GM19025 (cell line): Measurements from ENCODE around the gene FCHO1.
"Not testable (repeated sequence)": the region's sequence is repeated elsewhere in the genome, so short reads cannot be mapped to it uniquely, and the experiment has no call there.

Source experiments
- ATAC-seq: cut with Tn5 transposase; IDR thresholded peaks from one replicate; pipeline ENCODE4 v1.9.1; 2021; ENCODE audit warnings: mild to moderate bottlenecking, low read depth, moderate library complexity; ENCODE audit not compliant: unreplicated experiment

The FCHO1 gene

DNA sequence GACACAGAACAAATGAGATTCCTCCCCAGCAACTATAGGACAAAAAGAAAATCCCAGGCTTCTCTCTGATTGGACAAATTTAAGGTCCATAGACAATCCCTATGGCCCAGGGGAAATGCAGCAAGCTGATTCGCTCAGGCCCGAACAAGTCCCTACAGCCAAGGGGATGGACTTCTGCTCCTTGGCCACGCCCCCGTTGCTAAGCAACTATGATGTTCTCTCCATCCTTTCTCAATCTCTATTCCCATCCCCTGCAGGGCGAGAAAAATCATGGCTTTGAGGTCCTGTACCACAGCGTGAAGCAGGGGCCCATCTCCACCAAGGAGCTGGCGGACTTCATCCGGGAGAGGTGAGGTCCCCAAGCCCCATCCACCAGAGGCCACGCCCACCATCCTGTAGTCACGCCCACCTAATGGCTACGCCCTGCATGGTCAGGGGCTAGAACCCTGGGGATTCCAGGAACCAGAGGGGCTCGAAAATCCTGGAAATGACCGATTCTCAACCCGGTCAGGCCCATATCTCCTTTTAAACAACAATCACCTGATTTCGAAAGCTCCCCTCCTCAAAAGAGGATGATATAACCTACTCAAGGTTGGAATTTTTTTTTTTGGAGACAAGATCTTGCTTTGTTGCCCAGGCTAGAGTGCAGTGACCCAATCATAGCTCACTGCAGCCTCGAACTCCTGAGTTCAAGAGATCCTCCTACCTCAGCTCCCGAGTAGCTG, 11.4 kb downstream of the FCHO1 start:
- ATAC-seq, result no peak

DNA sequence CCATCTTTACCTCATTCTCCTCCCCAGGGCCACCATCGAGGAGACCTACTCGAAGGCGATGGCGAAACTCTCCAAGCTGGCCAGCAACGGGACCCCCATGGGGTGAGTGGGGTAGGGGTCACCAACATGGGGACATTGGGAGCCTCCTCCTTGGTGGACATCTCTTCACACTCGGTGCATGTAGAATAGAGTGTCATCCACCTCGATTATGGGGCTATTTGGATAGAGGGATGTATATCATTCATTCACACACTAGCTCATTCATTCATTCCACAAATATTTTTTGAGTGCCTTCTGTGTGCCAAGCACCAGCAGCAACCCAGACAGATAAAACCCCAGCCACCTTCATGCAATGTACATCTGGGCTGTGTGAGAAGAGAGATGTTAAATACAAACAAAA, 13.1 kb downstream of the FCHO1 start:
- ATAC-seq, result no peak

DNA sequence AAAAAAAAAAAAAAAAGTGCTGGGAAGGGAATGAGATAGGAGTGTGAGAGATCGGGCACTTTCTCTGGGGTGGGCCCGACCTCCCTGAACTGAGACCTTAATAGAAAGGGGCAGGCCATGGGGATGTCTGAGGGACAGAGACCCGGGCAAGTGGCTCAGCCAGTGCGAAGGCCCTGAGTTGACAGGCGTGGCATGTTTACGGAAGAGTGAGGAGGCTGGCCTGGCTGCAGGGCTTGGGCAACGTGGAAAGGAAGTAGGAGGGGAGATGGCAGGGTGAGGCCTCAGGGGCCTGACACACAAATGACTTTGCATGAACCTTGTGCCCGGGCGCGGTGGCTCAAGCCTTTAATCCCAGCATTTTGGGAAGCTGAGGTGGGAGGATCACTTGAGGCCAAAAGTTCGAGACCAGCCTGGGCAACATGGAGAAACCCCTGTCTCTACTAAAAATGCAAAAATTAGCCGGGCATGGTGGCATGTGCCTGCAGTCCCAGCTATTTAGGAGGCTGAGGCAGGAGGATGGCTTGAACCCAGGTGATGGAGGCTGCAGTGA, 13.9 kb downstream of the FCHO1 start:
- ATAC-seq, result no peak

DNA sequence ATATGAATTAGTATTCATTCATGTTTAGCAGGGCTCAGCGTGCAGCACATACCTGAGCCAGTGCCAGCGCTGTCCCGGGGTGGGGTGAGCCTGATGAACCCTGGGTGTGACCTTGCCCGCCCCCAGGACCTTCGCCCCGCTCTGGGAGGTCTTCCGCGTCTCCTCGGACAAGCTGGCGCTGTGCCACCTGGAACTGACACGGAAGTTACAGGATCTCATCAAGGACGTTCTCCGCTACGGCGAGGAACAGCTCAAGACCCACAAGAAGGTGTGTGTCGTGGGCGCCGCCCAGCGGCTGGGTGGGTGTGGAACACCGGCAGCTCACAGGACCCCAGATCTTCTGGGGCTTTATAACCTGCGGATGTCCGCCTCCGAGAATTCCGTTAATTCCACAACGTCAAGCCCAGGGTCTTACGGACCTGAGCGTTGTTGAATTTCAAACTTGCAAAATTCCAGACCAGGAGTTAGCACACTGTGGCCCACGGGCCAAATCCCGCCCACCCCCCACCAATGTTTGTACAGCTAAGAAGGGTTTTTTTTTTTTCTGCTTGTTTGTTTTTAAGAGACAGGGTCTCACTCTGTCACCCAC, 15.4 kb downstream of the FCHO1 start:
- no peak for ATAC-seq

DNA sequence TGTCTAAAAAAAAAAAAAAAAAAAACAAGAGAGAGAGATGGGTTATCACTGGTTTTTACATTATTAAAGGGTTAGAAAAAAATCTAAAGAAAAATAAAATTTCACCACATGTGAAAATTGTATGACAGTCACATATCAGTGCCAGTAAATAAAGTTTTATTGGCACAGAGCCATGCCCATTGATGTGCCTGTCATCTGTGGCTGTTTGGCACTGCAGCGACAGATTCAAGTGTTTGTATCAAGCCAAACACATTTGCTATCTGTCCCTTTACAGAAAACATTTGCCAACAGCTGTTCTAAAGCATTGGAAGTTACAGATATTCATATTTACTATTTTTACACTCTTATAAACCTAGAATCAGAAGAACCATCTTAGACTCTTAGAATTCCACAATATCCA, 16.3 kb downstream of the FCHO1 start:
- ATAC-seq, result no peak

DNA sequence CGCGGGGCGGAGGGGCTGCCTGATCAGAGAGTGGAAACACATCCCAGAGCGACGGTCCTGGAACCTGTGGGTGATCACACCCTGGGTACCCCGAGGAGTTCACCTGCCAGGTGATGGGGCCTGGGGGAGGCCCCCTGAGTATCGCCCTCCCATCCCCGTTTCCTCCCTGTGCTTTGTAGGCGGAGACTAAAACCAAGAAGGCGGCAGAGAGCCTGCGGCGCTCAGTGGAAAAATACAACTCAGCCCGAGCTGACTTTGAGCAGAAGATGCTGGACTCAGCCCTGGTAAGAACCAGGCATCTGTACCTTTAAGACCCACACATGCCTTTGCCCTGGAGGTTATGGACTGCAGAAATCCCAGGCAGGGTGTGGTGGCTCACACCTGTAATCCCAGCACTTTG, 19.3 kb downstream of the FCHO1 start:
- no peak for ATAC-seq

DNA sequence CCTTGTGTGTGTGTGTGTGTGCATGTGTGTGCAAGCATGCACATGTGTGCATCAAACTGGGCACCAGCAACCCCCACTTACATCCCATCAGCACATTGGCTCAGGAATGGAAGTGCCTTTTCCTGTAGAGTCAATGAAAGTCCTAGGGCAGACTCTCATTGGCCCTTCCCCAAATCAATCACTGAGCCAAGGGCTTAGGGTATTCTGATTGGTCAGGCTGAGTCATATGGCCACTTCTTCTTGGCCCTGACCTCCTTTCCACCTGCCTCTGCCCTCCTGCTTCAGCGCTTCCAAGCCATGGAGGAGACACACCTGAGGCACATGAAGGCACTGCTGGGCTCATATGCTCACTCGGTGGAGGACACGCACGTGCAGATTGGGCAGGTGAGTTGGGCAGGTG, 20.9 kb downstream of the FCHO1 start:
- no peak for ATAC-seq

DNA sequence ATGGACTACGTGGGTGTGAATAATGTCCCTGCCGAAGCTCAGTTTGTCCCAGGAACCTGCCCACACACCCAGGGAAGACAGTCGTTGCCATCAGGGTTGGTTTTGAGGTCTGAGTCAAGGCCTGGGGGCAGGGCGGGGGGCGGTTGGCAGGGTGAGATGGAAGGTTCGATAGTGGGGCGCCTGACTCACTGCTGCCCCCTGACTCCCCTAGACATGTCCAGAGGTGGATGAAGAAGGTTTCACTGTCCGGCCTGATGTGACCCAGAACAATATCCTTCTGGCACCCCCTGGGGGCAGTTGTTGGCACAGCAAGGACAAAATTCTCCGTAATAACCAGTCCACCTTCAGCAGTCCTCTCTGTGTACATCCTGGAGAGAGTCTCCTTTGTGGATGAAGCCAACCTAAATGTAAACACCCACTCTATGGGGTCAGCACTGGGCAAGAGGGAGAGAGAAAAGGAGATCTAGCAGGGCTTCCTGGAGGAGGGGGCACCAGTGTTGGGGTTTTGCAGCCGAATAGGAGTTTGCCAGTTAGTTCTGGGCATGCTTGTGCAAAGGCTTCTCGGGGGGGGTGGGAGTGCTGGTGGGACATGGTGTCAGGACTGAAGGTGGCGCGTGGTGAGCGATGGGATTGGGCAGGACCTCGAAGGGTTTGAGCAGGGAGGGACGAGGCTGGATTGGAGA, 24.1 kb downstream of the FCHO1 start:
- no peak for ATAC-seq

DNA sequence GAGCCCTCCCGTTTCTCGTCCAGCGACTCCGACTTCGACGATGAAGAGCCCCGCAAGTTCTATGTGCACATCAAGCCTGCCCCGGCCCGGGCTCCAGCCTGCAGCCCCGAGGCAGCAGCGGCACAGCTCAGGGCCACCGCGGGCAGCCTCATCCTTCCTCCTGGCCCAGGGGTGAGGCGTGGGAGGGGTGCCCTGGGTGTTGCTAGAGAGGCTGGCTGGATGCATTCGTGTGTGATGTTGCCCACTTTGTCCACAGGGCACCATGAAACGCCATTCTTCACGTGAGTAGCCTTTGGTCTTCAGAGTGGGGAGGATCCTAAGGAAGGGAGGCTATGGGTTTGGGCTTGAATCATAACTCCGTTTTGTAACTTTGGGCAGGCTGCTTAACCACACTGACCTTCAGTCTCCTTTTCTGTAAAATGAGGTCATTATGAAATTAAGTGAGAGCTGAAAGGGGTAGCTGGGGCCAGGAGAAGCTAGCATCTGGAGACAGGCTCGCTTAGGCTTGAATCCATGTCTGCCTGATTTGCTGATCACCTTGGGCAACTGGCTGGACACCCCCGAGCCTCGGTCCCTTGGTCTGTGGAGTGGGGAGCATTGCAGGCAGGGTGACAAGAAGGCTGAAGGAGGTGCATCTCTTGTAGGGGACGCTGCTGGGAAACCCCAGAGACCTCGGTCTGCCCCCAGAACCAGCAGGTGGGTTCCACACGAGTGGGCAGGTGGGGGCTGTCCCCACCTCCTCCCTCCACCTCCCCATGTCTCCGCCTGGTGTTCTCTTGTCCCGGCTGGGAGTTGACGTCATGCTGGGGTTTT, 24.9 kb downstream of the FCHO1 start:
- peak; percentile 76 for ATAC-seq

DNA sequence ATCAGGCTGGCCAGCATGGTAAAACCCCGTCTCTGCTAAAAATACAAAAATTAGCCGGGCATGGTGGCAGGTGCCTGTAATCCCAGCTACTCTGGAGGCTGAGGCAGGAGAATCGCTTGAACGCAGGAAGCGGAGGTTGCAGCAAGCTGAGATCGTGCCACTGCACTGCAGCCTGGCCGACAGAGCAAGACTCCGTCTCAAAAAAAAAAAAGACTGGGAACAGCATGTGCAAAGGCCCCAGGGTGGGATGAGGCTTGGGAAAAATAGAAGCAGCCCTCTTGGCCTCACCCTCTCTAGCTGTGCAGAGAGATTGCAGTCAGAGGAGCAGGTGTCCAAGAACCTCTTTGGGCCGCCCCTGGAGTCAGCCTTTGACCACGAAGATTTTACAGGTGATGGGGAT, 26.6 kb downstream of the FCHO1 start:
- not testable (repeated sequence) for ATAC-seq

DNA sequence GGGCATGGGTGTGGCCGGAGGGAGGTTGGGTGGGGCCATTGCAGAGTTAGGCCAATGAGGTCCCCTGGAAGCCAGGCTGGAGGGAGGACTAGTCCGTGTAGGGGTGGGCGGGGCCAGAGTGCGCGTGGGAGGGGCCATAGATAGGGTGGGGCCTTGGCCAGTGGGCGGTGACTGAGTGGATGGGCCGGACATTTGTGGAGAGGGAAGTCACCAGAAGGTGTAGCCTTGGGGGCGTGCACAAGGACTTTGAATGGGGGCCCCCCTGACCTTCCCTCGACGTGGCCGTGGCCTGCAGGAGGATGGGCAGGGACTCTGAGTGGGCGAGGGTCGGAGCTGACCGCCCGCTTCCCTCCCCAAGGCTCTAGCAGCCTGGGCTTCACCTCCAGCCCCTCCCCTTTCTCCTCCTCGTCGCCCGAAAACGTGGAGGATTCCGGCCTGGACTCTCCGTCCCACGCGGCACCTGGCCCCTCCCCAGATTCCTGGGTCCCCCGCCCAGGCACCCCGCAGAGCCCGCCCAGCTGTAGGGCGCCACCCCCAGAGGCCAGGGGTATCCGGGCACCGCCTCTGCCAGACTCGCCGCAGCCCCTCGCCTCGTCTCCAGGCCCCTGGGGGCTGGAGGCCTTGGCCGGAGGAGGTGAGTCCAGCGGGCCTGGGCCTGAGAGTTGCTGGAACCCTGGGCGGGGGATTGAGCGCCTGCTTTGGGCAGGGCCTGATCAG, 27.1 kb downstream of the FCHO1 start:
- ATAC-seq, result no peak

DNA sequence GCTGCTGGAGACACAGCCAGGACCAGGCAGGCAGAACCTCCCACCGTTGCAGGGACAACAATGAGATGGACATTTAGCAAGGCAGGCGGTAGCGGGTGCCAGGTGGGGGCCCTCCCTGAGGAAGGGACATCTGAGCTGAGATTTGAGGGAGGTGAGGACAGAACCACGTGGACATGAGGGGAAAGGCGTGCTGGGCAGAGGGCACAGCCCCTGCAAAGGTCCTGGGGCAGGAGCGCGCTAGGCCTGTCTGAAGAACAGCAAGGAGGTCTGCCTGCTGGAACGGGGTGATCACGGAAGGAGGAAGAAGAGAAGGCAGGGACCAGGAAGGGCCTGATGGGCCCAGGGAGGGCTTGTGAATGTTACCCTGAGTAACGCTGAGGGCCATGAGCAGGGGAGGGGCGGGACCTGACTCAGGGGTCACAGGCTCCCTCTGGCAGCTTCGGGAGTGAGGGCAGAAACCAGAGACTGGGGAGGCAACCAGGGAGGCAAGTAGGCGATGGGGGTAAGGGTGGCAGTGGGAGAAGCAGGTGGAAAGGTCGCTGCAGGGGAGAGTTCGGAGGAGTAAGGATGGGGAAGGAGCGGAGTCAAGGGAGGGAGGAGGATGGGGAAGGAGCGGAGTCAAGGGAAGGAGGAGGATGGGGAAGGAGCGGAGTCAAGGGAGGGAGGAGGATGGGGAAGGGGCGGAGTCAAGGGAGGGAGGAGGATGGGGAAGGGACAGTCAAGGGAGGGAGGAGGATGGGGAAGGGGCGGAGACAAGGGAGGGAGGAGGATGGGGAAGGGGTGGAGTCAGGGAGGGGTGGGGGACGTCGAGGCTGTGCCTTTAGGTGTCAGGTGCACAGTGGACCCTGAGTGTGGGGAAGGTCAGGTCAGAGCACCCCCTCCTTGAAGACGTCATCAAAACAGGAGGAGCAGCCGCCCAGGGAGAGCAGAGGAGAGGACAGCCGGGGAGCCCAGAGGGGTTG, 28.0 kb downstream of the FCHO1 start:
- no peak for ATAC-seq

DNA sequence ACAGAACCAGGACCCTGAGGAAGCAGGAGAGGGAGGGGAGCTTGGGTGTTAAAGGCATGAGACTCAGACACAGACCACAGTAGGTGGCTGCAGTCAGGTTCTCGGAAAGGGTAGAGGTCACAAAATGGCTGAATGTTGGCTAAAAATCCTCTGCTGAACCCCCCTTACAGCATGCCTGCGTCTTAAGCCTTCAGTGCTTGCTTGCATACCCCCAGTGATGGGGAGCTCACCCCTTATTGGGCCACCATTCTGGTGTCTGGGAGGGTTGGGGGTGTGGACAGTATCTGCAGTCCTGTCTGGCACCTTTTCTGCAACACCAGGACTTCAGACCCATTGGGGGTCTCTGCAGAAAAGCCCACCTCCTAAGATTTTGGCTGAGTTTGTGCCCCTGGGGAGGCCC, 29.5 kb downstream of the FCHO1 start:
- ATAC-seq, result no peak

DNA sequence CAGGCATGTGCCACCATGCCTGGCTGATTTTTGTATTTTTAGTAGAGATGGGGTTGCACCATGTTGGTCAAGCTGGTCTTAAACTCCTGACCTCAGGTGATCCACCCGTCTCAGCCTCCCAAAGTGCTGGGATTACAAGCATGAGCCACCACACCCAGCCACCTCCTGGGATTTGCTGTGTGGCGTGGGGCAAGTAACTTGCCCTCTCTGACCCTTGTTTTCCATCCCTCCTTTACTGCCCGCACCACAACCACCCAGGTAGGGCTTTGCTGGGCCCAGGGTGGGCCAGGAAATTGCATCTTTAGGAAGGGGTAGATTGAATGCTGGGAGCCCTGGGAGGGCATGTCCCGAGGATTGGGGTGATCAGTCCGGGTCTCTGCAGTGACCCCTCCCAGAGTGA, 32.4 kb downstream of the FCHO1 start:
- ATAC-seq, result not testable (repeated sequence)

DNA sequence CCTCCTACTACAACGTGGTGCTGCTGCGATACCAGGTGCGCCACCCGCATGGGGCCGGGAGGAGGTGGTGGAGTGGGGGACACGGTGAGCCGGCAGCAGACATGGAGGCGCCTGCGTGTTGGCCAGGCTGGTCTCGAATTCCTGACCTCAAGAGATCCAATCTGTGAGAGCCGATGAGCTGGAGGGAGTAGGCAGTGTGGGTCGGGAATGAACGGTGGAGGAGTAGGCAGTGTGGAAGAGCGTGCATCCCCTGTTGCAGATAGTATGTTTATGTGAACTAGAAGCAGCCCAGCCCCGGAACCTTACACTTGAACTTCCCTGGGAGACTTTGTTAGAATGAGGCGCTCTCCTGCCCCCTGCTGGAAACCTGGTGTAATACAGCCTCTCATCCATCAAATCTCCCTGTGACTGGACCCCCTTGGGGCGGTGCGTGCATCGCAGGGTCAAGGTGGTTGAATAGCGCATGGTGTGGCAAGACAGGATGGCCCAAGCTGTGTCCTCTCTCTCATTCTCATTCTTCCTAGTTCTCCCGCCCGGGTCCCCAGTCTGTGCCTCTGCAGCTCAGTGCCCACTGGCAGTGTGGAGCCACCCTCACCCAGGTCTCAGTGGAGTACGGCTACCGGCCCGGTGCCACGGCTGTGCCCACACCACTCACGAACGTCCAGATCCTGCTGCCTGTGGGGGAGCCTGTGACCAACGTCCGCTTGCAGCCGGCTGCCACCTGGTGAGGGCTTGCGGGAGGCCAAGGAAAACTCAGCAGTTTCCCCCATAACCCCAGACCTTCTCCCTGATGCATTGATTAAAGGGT, 33.1 kb downstream of the FCHO1 start:
- ATAC-seq, result no peak

DNA sequence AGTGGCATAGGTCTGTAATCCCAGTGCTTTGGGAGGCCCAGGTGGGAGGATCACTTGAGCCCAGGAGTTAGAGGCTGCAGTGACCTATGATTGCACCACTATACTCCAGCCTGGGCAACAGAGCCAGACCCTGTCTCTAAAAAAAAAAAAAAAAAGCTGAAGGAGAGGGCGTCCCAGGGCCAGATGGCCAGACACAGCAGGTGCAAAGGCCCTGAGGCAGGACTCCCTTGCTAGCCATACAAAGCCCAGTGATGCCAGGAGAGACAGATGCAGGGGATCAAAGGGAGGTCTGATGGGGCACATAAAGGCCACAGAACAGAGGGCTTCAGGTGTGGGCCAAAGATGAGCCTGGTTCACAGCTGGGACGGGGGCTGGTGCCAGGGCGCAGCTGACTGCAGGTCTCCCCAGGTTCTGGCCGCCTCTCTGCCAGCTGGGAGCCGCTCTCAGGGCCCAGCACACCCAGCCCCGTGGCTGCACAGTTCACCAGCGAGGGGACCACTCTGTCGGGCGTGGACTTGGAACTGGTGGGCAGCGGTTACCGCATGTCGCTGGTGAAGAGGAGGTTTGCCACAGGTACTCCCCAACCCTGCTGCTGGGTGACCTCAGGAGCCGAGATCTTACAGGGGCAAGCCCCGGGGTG, 36.1 kb downstream of the FCHO1 start:
- ATAC-seq, result no peak

DNA sequence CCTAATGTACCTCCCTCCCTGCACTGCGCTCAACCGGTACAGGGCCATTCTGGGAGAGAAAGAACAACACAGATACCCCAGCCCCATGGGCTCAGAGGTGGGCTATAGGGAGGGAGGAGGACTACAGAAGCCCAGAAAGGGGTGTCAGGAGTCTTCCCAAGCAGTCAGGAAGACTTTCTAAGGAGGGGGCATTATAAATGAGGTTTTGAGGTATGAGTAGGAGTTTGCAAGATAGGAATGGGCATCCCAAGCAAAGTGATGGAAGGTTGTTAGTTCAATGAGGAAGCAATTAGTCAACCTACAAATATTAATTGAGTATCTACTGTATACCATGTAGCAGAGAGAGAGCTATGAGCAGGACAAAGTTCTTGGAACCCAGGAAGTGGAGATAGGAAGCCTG, 37.4 kb downstream of the FCHO1 start:
- no peak for ATAC-seq
